Mesodermal cell (in vitro differentiated cells): ENCODE results near the gene USP20.

ENCODE experiments used
- H3K27ac ChIP-seq: 2 replicates; pipeline ENCODE4 v1.7.0; 2013; ENCODE audit warnings: mild to moderate bottlenecking, low read depth, low read length, moderate library complexity; ENCODE audit not compliant: severe bottlenecking
- H3K36me3 ChIP-seq: 2 replicates; pipeline ENCODE4 v1.7.1; 2013; ENCODE audit warnings: mild to moderate bottlenecking, low read length, moderate library complexity; ENCODE audit not compliant: control insufficient read depth, insufficient read depth
- H3K4me1 ChIP-seq: one replicate; pipeline ENCODE4 v1.7.1; 2013; ENCODE audit warnings: mild to moderate bottlenecking, low read length; ENCODE audit not compliant: insufficient read depth, control insufficient read depth, poor library complexity, severe bottlenecking
- H3K4me3 ChIP-seq: 2 replicates; pipeline ENCODE4 v1.7.0; 2013; ENCODE audit warnings: low read length, control low read depth, mild to moderate bottlenecking; ENCODE audit not compliant: insufficient read depth, poor library complexity, severe bottlenecking; ENCODE audit errors: extremely low read depth
- H3K9me3 ChIP-seq: 2 replicates; pipeline ENCODE4 v1.7.1; 2013; ENCODE audit warnings: mild to moderate bottlenecking, low read length, moderate library complexity; ENCODE audit not compliant: control insufficient read depth
- WGBS, 2 experiments: methylation state at CpG; one replicate each; pipeline ENCODE4 v1.1.5; 2013; ENCODE audit warnings: missing lambda C conversion rate in 2 of 2; ENCODE audit not compliant: insufficient coverage in 2 of 2; 5-methylcytosine and 5-hydroxymethylcytosine counted together

The USP20 gene

GRCh38 chr9:129875181-129875611 is 39.9 kb downstream of the USP20 start:
- H3K4me1 ChIP-seq, result no peaks in the 10 kb centered on the region
- 83 to 90% methylated on average over 8 to 11 of the region's 23 CpGs for WGBS, 2 experiments
- H3K9me3 ChIP-seq, result no peaks in the 10 kb centered on the region
- no peak overlapping the region for H3K27ac ChIP-seq
- peaks cover 12% of the 10 kb centered on the region for H3K36me3 ChIP-seq
- H3K4me3 ChIP-seq, result no peak overlapping the region

GRCh38 chr9:129875687-129876395 is 40.6 kb downstream of the USP20 start:
- Histone ChIP-seq H3K9me3 (no peaks in the 10 kb centered on the region), H3K4me3 (no peak overlapping the region), H3K27ac (no peak overlapping the region), H3K4me1 (no peaks in the 10 kb centered on the region), H3K36me3 (peaks cover 16% of the 10 kb centered on the region)
- 94 to 98% methylated on average over 20 to 27 of the region's 27 CpGs for WGBS, 2 experiments

- no peaks in the 10 kb centered on the region for H3K9me3 ChIP-seq
- H3K36me3 ChIP-seq, result peaks cover 23% of the 10 kb centered on the region
- H3K27ac ChIP-seq, result no peak overlapping the region
- no peaks in the 10 kb centered on the region for H3K4me1 ChIP-seq
- H3K4me3 ChIP-seq, result no peak overlapping the region
- 93 to 100% methylated on average over 6 of the region's 7 CpGs for WGBS, 2 experiments
Observed at GRCh38 chr9:129876815-129877214, 41.6 kb downstream of the USP20 start.

- Histone ChIP-seq H3K9me3 (no peaks in the 10 kb centered on the region), H3K4me1 (no peaks in the 10 kb centered on the region), H3K27ac (no peak overlapping the region), H3K36me3 (peaks cover 28% of the 10 kb centered on the region), H3K4me3 (no peak overlapping the region)
- WGBS, 2 experiments, result 87 to 98% methylated on average over 7 to 11 of the region's 11 CpGs
Observed at GRCh38 chr9:129878291-129878690, 43.0 kb downstream of the USP20 start.

- H3K4me1 ChIP-seq, result peaks cover 4% of the 10 kb centered on the region
- H3K9me3 ChIP-seq, result no peaks in the 10 kb centered on the region
- 90 to 92% methylated on average over 14 to 17 of the region's 17 CpGs for WGBS, 2 experiments
- no peak overlapping the region for H3K4me3 ChIP-seq
- no peak overlapping the region for H3K27ac ChIP-seq
- H3K36me3 ChIP-seq, result peaks cover 28% of the 10 kb centered on the region
Observed at GRCh38 chr9:129879103-129879699, 43.9 kb downstream of the USP20 start.

- no peaks in the 10 kb centered on the region for H3K9me3 ChIP-seq
- no peak overlapping the region for H3K27ac ChIP-seq
- peaks cover 27% of the 10 kb centered on the region for H3K36me3 ChIP-seq
- no peak overlapping the region for H3K4me3 ChIP-seq
- H3K4me1 ChIP-seq, result peaks cover 11% of the 10 kb centered on the region
- WGBS, 2 experiments, result 96% methylated on average over 30 to 31 of the region's 31 CpGs
Observed at GRCh38 chr9:129879991-129880653, 44.9 kb downstream of the USP20 start.

GRCh38 chr9:129880654-129881546 is 45.6 kb downstream of the USP20 start:
- Histone ChIP-seq H3K4me1 (peaks cover 16% of the 10 kb centered on the region), H3K27ac (no peak overlapping the region), H3K4me3 (no peak overlapping the region), H3K36me3 (peaks cover 19% of the 10 kb centered on the region), H3K9me3 (no peaks in the 10 kb centered on the region)
- 82 to 88% methylated on average over 24 to 28 of the region's 28 CpGs for WGBS, 2 experiments

- Histone ChIP-seq H3K4me1 (peaks cover 24% of the 10 kb centered on the region), H3K9me3 (no peaks in the 10 kb centered on the region), H3K27ac (no peak overlapping the region), H3K4me3 (no peak overlapping the region), H3K36me3 (peaks cover 19% of the 10 kb centered on the region)
- 89% methylated on average over 14 to 16 of the region's 19 CpGs for WGBS, 2 experiments
Observed at GRCh38 chr9:129881547-129882324, 46.5 kb downstream of the USP20 start.

- H3K9me3 ChIP-seq, result no peaks in the 10 kb centered on the region
- peak overlapping the region; percentile 43 for H3K27ac ChIP-seq
- WGBS, 2 experiments, result 20 to 25% methylated on average over 18 to 20 of the region's 24 CpGs
- H3K36me3 ChIP-seq, result peaks cover 33% of the 10 kb centered on the region
- H3K4me3 ChIP-seq, result no peak overlapping the region
- H3K4me1 ChIP-seq, result peaks cover 47% of the 10 kb centered on the region
Observed at GRCh38 chr9:129884220-129885017, 49.2 kb downstream of the USP20 start.
